Measurements from ENCODE around the gene EEF1AKMT1.

EEF1AKMT1 gene

GRCh38 chr13:20773194-20774080, at the start of gene EEF1AKMT1:
Gene EEF1AKMT1, minus strand, starts transcription at chr13:20773961. Its CDS starts 16,363 bp downstream, at chr13:20757598.
- peak; percentile 64 for DNase-seq

GRCh38 chr13:20823071-20823470, 49.3 kb upstream of the EEF1AKMT1 start:
- DNase-seq: no peak

- no peak for DNase-seq
Observed at GRCh38 chr13:20822406-20822805, 48.6 kb upstream of the EEF1AKMT1 start.

GRCh38 chr13:20819715-20820114, 46.0 kb upstream of the EEF1AKMT1 start:
- DNase-seq: no peak

GRCh38 chr13:20815464-20815863, 41.7 kb upstream of the EEF1AKMT1 start:
- no peak for DNase-seq

GRCh38 chr13:20814224-20814910, 40.6 kb upstream of the EEF1AKMT1 start:
- peak; percentile 40 for DNase-seq

- no peak for DNase-seq
Observed at GRCh38 chr13:20812890-20813289, 39.1 kb upstream of the EEF1AKMT1 start.

GRCh38 chr13:20810808-20811207, 37.0 kb upstream of the EEF1AKMT1 start:
- DNase-seq: no peak

- DNase-seq: no peak
Observed at GRCh38 chr13:20808874-20809273, 35.1 kb upstream of the EEF1AKMT1 start.

GRCh38 chr13:20803180-20803965, 29.6 kb upstream of the EEF1AKMT1 start:
- no peak for DNase-seq

- no peak for DNase-seq
Observed at GRCh38 chr13:20801707-20802106, 27.9 kb upstream of the EEF1AKMT1 start.

- no peak for DNase-seq
Observed at GRCh38 chr13:20799726-20800416, 26.1 kb upstream of the EEF1AKMT1 start.

- DNase-seq: no peak
Observed at GRCh38 chr13:20798027-20798426, 24.3 kb upstream of the EEF1AKMT1 start.

GRCh38 chr13:20796791-20797508, 23.2 kb upstream of the EEF1AKMT1 start:
- no peak for DNase-seq

GRCh38 chr13:20789665-20790064, 15.9 kb upstream of the EEF1AKMT1 start:
- no peak for DNase-seq

- DNase-seq: no peak
Observed at GRCh38 chr13:20788312-20788711, 14.6 kb upstream of the EEF1AKMT1 start.

GRCh38 chr13:20787180-20787579, 13.4 kb upstream of the EEF1AKMT1 start:
- DNase-seq: no peak

- DNase-seq: no peak
Observed at GRCh38 chr13:20782116-20782708, 8.5 kb upstream of the EEF1AKMT1 start.

GRCh38 chr13:20780317-20780716, 6.6 kb upstream of the EEF1AKMT1 start:
- no peak for DNase-seq

GRCh38 chr13:20779405-20779804, 5.6 kb upstream of the EEF1AKMT1 start:
- DNase-seq: no peak

GRCh38 chr13:20778311-20778710, 4.5 kb upstream of the EEF1AKMT1 start:
- DNase-seq: no peak

GRCh38 chr13:20776751-20777150, 3.0 kb upstream of the EEF1AKMT1 start:
- DNase-seq: no peak
